Thyroid gland (tissue), 4 donors: ENCODE results near the gene ST6GALNAC6.

Source experiments
- CTCF ChIP-seq, 6 experiments: fragments of 200-600 bp in 3 of 6; fragments of 450-650 bp in 3 of 6; sonication (generic) in 3 of 6; IDR thresholded peaks; one replicate each; pipeline ENCODE4 v1.5.1; 2016 to 2019; ENCODE audit warnings: antibody characterized with exemption in 6 of 6, mild to moderate bottlenecking in 2 of 6, inconsistent platforms in 1 of 6, moderate library complexity in 1 of 6
- POLR2A ChIP-seq, 2 donors: fragments of 450-650 bp; IDR thresholded peaks; one replicate each; pipeline ENCODE4 v1.6.1; 2017; ENCODE audit warnings: antibody characterized with exemption in 2 of 2, mild to moderate bottlenecking in 2 of 2, moderate library complexity in 1 of 2

GRCh38 chr9:127841087-127841835 is 58.1 kb downstream of the ST6GALNAC6 start:
- TF ChIP-seq CTCF (IDR thresholded peaks at IDR 0.05) (no peak), POLR2A (IDR thresholded peaks at IDR 0.05) (no peak)
